ENCODE results near the gene PDZD2.

Gene PDZD2

DNA sequence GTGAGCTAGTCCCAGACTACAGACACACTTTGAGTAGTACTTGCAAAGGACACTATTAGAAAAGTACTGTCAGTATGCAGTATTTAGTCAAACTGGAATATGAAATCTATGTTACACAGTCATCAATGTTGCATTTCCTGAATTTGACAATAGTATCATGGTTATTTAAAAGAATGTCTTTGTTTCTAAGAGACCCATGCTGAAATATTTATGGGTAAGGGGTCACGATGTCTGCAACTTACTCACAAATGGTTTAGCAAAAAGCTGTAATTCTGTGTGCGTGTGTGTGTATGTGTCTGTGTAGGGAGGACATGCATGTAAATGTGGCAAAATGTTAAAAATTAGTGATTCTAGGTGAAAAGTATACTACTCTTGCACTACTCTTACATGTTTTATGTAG, 429.6 kb downstream of the PDZD2 start:
- no peak for TF ChIP-seq CTCF (IDR thresholded peaks at IDR 0.05; ENCODE audit: borderline replicate concordance, extremely low read depth, low read length, poor library complexity, severe bottlenecking)
- no peak for TF ChIP-seq EZH2 (IDR thresholded peaks at IDR 0.05; ENCODE audit: borderline replicate concordance, low read depth, low read length, severe bottlenecking)
- H3K9ac ChIP-seq (ENCODE audit: low read depth, low read length) = no peak overlapping the region
- H3K79me2 ChIP-seq (ENCODE audit: insufficient read depth, low read length) = no peaks in the 10 kb centered on the region
- no peaks in the 10 kb centered on the region for H3K27me3 ChIP-seq (ENCODE audit: insufficient read depth, low read length, poor library complexity)
- no peak overlapping the region for H3K4me3 ChIP-seq (ENCODE audit: low read depth in 1 of 2, low read length in 2 of 2)
- H3K27ac ChIP-seq (ENCODE audit: low read length) = no peak overlapping the region
- DNase-seq = no peak
- H3K4me1 ChIP-seq (ENCODE audit: insufficient read depth, low read length) = no peaks in the 10 kb centered on the region
- H3K4me2 ChIP-seq (ENCODE audit: insufficient read depth, low read length) = no peak overlapping the region
- no peaks in the 10 kb centered on the region for H3K9me3 ChIP-seq (ENCODE audit: insufficient read depth, low read length, severe bottlenecking)
- no peak for ATAC-seq (ENCODE audit: insufficient read depth, low read depth)
- H3K36me3 ChIP-seq (ENCODE audit: insufficient read depth, low read length) = no peaks in the 10 kb centered on the region
- no peak overlapping the region for H2AFZ ChIP-seq (ENCODE audit: low read depth, low read length)
- H4K20me1 ChIP-seq (ENCODE audit: insufficient read depth, low read length) = no peaks in the 10 kb centered on the region

DNA sequence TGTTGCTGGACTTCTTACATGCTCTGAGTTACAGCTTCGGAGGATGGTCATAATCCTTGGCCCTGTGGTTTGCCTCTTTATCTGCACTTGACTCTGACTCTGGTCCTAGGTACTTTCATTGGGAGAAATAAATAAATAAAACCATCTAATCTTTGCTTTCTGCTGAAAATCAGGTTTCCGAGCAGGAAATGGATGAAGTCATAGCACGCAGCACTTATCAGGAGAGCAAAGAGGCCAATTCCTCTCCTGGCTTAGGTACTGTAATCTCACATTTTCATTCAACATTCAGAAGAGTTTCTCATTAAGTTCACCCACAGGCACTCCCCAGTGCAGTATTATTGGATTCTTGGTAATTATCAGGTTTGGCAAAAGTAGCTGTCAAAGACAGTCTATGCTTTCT, 430.5 kb downstream of the PDZD2 start:
- H2AFZ ChIP-seq (ENCODE audit: low read depth, low read length) = no peak overlapping the region
- ATAC-seq (ENCODE audit: insufficient read depth, low read depth) = no peak
- no peaks in the 10 kb centered on the region for H3K4me1 ChIP-seq (ENCODE audit: insufficient read depth, low read length)

GRCh38 chr5:32071351-32071944, 432.5 kb downstream of the PDZD2 start:
- no peaks in the 10 kb centered on the region for H3K9me3 ChIP-seq (ENCODE audit: insufficient read depth, low read length, severe bottlenecking)
- no peaks in the 10 kb centered on the region for H3K27me3 ChIP-seq (ENCODE audit: insufficient read depth, low read length, poor library complexity)
- TF ChIP-seq EZH2 (IDR thresholded peaks at IDR 0.05; ENCODE audit: borderline replicate concordance, low read depth, low read length, severe bottlenecking) (no peak), CTCF (IDR thresholded peaks at IDR 0.05; ENCODE audit: borderline replicate concordance, extremely low read depth, low read length, poor library complexity, severe bottlenecking) (no peak)
- no peaks in the 10 kb centered on the region for H3K4me1 ChIP-seq (ENCODE audit: insufficient read depth, low read length)
- H3K79me2 ChIP-seq (ENCODE audit: insufficient read depth, low read length) = no peaks in the 10 kb centered on the region
- ATAC-seq (ENCODE audit: insufficient read depth, low read depth) = no peak
- no peak overlapping the region for H3K4me3 ChIP-seq (ENCODE audit: low read depth in 1 of 2, low read length in 2 of 2)
- no peaks in the 10 kb centered on the region for H4K20me1 ChIP-seq (ENCODE audit: insufficient read depth, low read length)
- no peak overlapping the region for H3K9ac ChIP-seq (ENCODE audit: low read depth, low read length)
- no peak overlapping the region for H3K27ac ChIP-seq (ENCODE audit: low read length)
- DNase-seq = no peak
- H3K4me2 ChIP-seq (ENCODE audit: insufficient read depth, low read length) = no peak overlapping the region
- H3K36me3 ChIP-seq (ENCODE audit: insufficient read depth, low read length) = no peaks in the 10 kb centered on the region
- H2AFZ ChIP-seq (ENCODE audit: low read depth, low read length) = no peak overlapping the region

More for the DNA sequence above, 430.5 kb downstream of the PDZD2 start:
- no peaks in the 10 kb centered on the region for H3K79me2 ChIP-seq (ENCODE audit: insufficient read depth, low read length)
- no peaks in the 10 kb centered on the region for H3K36me3 ChIP-seq (ENCODE audit: insufficient read depth, low read length)
- H4K20me1 ChIP-seq (ENCODE audit: insufficient read depth, low read length) = no peaks in the 10 kb centered on the region
- no peak overlapping the region for H3K4me3 ChIP-seq (ENCODE audit: low read depth in 1 of 2, low read length in 2 of 2)
- no peak for DNase-seq
- H3K9me3 ChIP-seq (ENCODE audit: insufficient read depth, low read length, severe bottlenecking) = no peaks in the 10 kb centered on the region
- H3K4me2 ChIP-seq (ENCODE audit: insufficient read depth, low read length) = no peak overlapping the region
- H3K27me3 ChIP-seq (ENCODE audit: insufficient read depth, low read length, poor library complexity) = no peaks in the 10 kb centered on the region
- H3K27ac ChIP-seq (ENCODE audit: low read length) = no peak overlapping the region
- TF ChIP-seq EZH2 (IDR thresholded peaks at IDR 0.05; ENCODE audit: borderline replicate concordance, low read depth, low read length, severe bottlenecking) = no peak
- TF ChIP-seq CTCF (IDR thresholded peaks at IDR 0.05; ENCODE audit: borderline replicate concordance, extremely low read depth, low read length, poor library complexity, severe bottlenecking) = no peak
- no peak overlapping the region for H3K9ac ChIP-seq (ENCODE audit: low read depth, low read length)
